Hepatocyte (in vitro differentiated cells): ENCODE results near the gene NAPEPLD. TPM values are rescaled to one million over a fixed set of nuclear protein-coding genes. Genes with fewer than 3 reads are reported as not detected.
"Not testable (repeated sequence)": the region's sequence is repeated elsewhere in the genome, so short reads cannot be mapped to it uniquely, and the experiment has no call there.

Experiments used
- DNase-seq: peaks from one replicate; pipeline ENCODE4 v3.0.0-alpha.2; 2016; ENCODE audit warnings: low spot score
- H2AFZ ChIP-seq: fragments of 200-600 bp; sonication (generic); 2 replicates; pipeline ENCODE4 v1.6.0; 2016; ENCODE audit warnings: antibody characterized with exemption, mild to moderate bottlenecking
- H3K27ac ChIP-seq: fragments of 200-600 bp; sonication (generic); 2 replicates; pipeline ENCODE4 v1.5.1; 2016; ENCODE audit warnings: mild to moderate bottlenecking
- H3K27me3 ChIP-seq: fragments of 200-600 bp; sonication (generic); 2 replicates; pipeline ENCODE4 v1.6.1; 2016
- H3K36me3 ChIP-seq: fragments of 200-600 bp; sonication (generic); replicated peaks from 2 replicates; pipeline ENCODE4 v1.5.1; 2016; ENCODE audit warnings: low read depth; ENCODE audit not compliant: insufficient read depth
- H3K4me1 ChIP-seq: fragments of 200-600 bp; sonication (generic); 2 replicates; pipeline ENCODE4 v1.5.1; 2016; ENCODE audit warnings: mild to moderate bottlenecking, moderate library complexity; ENCODE audit not compliant: insufficient read depth
- H3K4me2 ChIP-seq: fragments of 200-600 bp; sonication (generic); 2 replicates; pipeline ENCODE4 v1.6.0; 2016
- H3K4me3 ChIP-seq: fragments of 200-600 bp; sonication (generic); 2 replicates; pipeline ENCODE4 v1.5.1; 2016; ENCODE audit warnings: mild to moderate bottlenecking
- H3K79me2 ChIP-seq: fragments of 200-600 bp; sonication (generic); 2 replicates; pipeline ENCODE4 v1.6.0; 2017; ENCODE audit warnings: mild to moderate bottlenecking
- H3K9me2 ChIP-seq: fragments of 200-600 bp; sonication (generic); replicated peaks from 2 replicates; pipeline ENCODE4 v1.6.0; 2017; ENCODE audit warnings: mild to moderate bottlenecking; ENCODE audit not compliant: insufficient read depth
- H3K9me3 ChIP-seq: fragments of 200-600 bp; sonication (generic); 2 replicates; pipeline ENCODE4 v1.5.1; 2016; ENCODE audit warnings: low read depth, mild to moderate bottlenecking
- H4K20me1 ChIP-seq: fragments of 200-600 bp; sonication (generic); 2 replicates; pipeline ENCODE4 v1.6.0; 2016; ENCODE audit warnings: mild to moderate bottlenecking; ENCODE audit not compliant: insufficient read depth, poor library complexity, severe bottlenecking
- EZH2 ChIP-seq: fragments of 200-600 bp; sonication (generic); IDR thresholded peaks from 2 replicates; pipeline ENCODE4 v1.6.1; 2016; ENCODE audit warnings: antibody characterized with exemption, mild to moderate bottlenecking, borderline replicate concordance
- EZH2phosphoT487 ChIP-seq: fragments of 200-600 bp; sonication (generic); IDR thresholded peaks from one replicate; pipeline ENCODE4 v1.6.1; 2018; ENCODE audit warnings: antibody characterized with exemption, mild to moderate bottlenecking, low read depth, moderate library complexity; ENCODE audit not compliant: unreplicated experiment, severe bottlenecking
- WGBS: methylation state at CpG from one replicate; pipeline ENCODE4 v1.1.6; 2016; ENCODE audit warnings: low lambda C conversion rate; ENCODE audit errors: missing lambda C conversion rate; 5-methylcytosine and 5-hydroxymethylcytosine counted together
- polyA plus RNA-seq: library from polyadenylated mRNA; unstranded; fragments of >200 nt; fragmentation: Nextera tagmentation; extraction: Ambion mirVana; gene quantifications from 2 replicates; pipeline ENCODE4 v1.2.1, GENCODE V29; 2016
- total RNA-seq: library from RNA; depleted of rRNA; stranded (reverse); fragments of >200 nt; gene quantifications from 2 replicates; pipeline ENCODE4 v1.2.3, GENCODE V29; 2014
- TF ChIP-seq, protein P1 (sequence below): fragments of 200-600 bp; sonication (generic); IDR thresholded peaks from 2 replicates; pipeline ENCODE4 v1.5.1; 2016; ENCODE audit warnings: antibody characterized with exemption, mild to moderate bottlenecking; ENCODE audit not compliant: poor library complexity

Gene NAPEPLD
- total and polyA plus RNA-seq, 2 experiments from 2014 or later: 11.0 to 12.0 TPM

DNA sequence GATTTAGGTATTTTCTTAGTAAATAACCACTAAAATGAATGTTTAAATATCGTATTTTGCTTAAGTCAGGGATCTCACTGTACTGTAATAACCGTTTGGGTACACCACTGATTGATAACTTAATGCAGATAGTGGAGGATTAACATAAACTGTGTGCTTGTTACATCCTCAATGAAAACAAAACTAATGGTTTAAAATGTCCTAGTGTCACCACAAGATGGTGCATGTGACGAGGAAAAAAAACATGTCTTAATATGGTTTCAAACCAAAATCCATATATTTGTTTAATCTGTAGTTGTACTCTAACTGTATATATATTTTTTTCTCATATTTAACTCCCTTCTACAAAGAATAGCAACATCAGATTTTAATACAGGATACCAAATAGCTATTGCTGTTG is 54.8 kb downstream of the NAPEPLD start:
- Histone ChIP-seq H4K20me1 (no peaks in the 10 kb centered on the region), H3K27me3 (no peaks in the 10 kb centered on the region), H3K36me3 (no peaks in the 10 kb centered on the region), H3K9me3 (no peaks in the 10 kb centered on the region), H3K4me3 (no peak overlapping the region), H3K4me1 (no peaks in the 10 kb centered on the region), H2AFZ (no peak overlapping the region), H3K4me2 (no peak overlapping the region), H3K27ac (no peak overlapping the region), H3K9me2 (no peaks in the 10 kb centered on the region), H3K79me2 (no peaks in the 10 kb centered on the region)
- TF ChIP-seq, protein P1, sequence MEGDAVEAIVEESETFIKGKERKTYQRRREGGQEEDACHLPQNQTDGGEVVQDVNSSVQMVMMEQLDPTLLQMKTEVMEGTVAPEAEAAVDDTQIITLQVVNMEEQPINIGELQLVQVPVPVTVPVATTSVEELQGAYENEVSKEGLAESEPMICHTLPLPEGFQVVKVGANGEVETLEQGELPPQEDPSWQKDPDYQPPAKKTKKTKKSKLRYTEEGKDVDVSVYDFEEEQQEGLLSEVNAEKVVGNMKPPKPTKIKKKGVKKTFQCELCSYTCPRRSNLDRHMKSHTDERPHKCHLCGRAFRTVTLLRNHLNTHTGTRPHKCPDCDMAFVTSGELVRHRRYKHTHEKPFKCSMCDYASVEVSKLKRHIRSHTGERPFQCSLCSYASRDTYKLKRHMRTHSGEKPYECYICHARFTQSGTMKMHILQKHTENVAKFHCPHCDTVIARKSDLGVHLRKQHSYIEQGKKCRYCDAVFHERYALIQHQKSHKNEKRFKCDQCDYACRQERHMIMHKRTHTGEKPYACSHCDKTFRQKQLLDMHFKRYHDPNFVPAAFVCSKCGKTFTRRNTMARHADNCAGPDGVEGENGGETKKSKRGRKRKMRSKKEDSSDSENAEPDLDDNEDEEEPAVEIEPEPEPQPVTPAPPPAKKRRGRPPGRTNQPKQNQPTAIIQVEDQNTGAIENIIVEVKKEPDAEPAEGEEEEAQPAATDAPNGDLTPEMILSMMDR: peak; percentile 33
- TF ChIP-seq EZH2phosphoT487 (no peak), EZH2 (no peak)
- WGBS: 48% methylated on average over 3 of the region's 3 CpGs
- no peak for DNase-seq

DNA sequence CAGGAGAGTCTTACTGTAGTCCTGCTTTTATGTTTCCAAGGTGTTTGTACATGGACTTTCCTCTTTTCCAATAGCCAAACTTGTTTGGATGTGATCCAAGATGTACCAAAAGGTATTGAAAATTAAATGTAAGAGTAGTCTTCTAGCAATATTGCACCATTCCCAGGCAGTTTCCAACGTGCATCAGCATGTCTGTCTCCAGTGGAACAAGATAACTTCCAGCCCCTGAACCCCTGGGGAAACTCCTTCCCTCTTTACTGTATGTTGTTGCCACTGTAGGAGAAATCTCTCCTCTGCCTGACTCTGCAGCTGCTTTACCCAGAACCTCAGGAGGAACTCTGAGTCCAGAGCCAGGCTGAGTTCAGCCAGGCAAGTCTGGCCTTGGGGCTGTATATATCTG is 55.5 kb downstream of the NAPEPLD start:
- no peaks in the 10 kb centered on the region for H3K36me3 ChIP-seq
- H2AFZ ChIP-seq: no peak overlapping the region
- no peaks in the 10 kb centered on the region for H3K4me1 ChIP-seq
- H3K9me3 ChIP-seq: no peaks in the 10 kb centered on the region
- H3K4me3 ChIP-seq: no peak overlapping the region
- DNase-seq: no peak
- no peaks in the 10 kb centered on the region for H4K20me1 ChIP-seq
- 69% methylated on average over 1 of the region's 1 CpG for WGBS
- H3K4me2 ChIP-seq: no peak overlapping the region
- no peaks in the 10 kb centered on the region for H3K9me2 ChIP-seq
- no peaks in the 10 kb centered on the region for H3K79me2 ChIP-seq
- no peak overlapping the region for H3K27ac ChIP-seq
- TF ChIP-seq EZH2 (no peak), EZH2phosphoT487 (no peak)
- TF ChIP-seq, protein P1: no peak
- H3K27me3 ChIP-seq: no peaks in the 10 kb centered on the region

DNA sequence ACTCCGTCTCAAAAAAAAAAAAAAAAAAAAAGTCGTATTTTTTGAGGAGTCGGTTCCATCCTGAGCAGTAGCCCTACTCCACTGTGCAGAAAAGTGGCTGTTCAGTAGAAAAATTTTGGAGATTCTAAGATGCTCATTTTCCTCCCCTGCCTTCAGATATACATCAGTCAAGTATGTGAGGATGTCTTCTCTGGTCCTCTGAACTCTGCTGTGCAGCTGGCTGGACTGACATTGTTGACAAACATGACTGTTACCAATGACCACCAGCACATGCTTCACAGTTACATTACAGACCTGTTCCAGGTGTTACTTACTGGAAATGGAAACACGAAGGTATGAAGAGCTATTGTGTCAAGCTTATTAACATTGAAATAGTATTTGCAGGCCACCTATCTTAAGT is 56.6 kb downstream of the NAPEPLD start:
- 73% methylated on average over 4 of the region's 4 CpGs for WGBS
- H3K79me2 ChIP-seq, H3K9me2 ChIP-seq, H3K27ac ChIP-seq, H3K27me3 ChIP-seq, H3K36me3 ChIP-seq, H3K9me3 ChIP-seq, H3K4me1 ChIP-seq, H2AFZ ChIP-seq, H4K20me1 ChIP-seq, H3K4me2 ChIP-seq, DNase-seq, H3K4me3 ChIP-seq: not testable (repeated sequence)

DNA sequence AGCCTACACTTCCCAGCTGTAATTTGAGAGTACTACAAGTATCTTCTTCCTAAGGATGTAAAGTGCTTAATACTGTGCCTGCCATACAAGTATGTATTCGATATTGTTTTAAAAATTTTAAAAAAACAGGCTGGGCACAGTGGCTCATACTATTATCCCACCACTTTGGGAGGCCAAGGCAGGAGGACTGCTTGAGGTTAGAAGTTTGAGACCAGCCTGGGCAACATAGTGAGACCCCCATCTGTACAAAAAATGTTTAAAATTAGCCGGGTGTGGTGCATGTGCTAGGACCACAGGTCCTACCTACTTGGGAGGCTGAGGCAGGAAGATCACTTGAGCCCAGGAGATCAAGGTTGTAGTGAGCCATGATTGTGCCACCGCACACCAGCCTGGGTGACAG is 65.7 kb downstream of the NAPEPLD start:
- no peak overlapping the region for H3K4me2 ChIP-seq
- 96% methylated on average over 3 of the region's 3 CpGs for WGBS
- H2AFZ ChIP-seq: no peak overlapping the region
- DNase-seq: no peak
- peaks cover 45% of the 10 kb centered on the region for H3K79me2 ChIP-seq
- TF ChIP-seq EZH2phosphoT487 (no peak), EZH2 (no peak)
- TF ChIP-seq, protein P1: no peak
- no peaks in the 10 kb centered on the region for H3K9me2 ChIP-seq
- H3K4me1 ChIP-seq: no peaks in the 10 kb centered on the region
- H3K27me3 ChIP-seq: no peaks in the 10 kb centered on the region
- no peak overlapping the region for H3K27ac ChIP-seq
- H3K4me3 ChIP-seq: no peak overlapping the region
- no peaks in the 10 kb centered on the region for H4K20me1 ChIP-seq
- H3K36me3 ChIP-seq: no peaks in the 10 kb centered on the region
- no peaks in the 10 kb centered on the region for H3K9me3 ChIP-seq
